Measurements from ENCODE around the gene SLC6A18.

Gene SLC6A18

GRCh38 chr5:1203311-1203967 lies 21.7 kb upstream of the SLC6A18 start:
- TF ChIP-seq, protein P1, sequence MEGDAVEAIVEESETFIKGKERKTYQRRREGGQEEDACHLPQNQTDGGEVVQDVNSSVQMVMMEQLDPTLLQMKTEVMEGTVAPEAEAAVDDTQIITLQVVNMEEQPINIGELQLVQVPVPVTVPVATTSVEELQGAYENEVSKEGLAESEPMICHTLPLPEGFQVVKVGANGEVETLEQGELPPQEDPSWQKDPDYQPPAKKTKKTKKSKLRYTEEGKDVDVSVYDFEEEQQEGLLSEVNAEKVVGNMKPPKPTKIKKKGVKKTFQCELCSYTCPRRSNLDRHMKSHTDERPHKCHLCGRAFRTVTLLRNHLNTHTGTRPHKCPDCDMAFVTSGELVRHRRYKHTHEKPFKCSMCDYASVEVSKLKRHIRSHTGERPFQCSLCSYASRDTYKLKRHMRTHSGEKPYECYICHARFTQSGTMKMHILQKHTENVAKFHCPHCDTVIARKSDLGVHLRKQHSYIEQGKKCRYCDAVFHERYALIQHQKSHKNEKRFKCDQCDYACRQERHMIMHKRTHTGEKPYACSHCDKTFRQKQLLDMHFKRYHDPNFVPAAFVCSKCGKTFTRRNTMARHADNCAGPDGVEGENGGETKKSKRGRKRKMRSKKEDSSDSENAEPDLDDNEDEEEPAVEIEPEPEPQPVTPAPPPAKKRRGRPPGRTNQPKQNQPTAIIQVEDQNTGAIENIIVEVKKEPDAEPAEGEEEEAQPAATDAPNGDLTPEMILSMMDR (IDR thresholded peaks at IDR 0.05; ENCODE audit: low read depth, low read length, missing control alignments): no peak
- no peak for DNase-seq (ENCODE audit: low read depth)
- H3K4me3 ChIP-seq (ENCODE audit: low read depth, low read length): no peak overlapping the region

- DNase-seq (ENCODE audit: low read depth): no peak
- TF ChIP-seq, protein P1 (IDR thresholded peaks at IDR 0.05; ENCODE audit: low read depth, low read length, missing control alignments): no peak
- H3K4me3 ChIP-seq (ENCODE audit: low read depth, low read length): no peak overlapping the region
Observed at GRCh38 chr5:1203968-1204692, 21.1 kb upstream of the SLC6A18 start.

DNA sequence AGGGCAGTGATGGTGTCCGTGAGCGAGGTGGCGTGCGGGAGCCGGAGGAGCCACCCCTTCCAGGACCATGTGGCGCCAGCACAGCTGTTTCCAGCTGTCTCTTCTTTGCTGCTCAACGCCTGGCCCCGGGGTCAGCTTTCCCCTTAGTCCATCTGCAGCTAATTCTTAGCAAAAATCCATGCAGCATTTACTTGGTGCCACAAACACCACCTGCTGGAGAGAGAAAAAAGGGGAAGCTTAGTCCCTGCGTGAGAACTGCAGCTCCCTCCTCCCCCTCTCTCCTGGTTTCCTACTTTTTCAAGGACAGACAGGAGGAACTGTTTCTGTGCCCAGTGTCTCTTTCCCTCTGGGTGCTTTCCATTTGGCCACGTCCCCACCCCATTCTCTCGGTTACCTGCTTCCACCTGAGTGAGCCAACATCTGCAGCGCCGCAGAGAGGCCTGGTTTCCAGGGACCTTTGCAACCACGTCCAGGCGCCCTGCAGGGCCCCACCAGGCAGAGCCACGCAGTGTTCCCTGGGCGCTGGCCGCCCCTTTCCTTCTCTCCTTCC lies 20.4 kb upstream of the SLC6A18 start:
- DNase-seq (ENCODE audit: low read depth): no peak
- no peak overlapping the region for H3K4me3 ChIP-seq (ENCODE audit: low read depth, low read length)
- TF ChIP-seq, protein P1 (IDR thresholded peaks at IDR 0.05; ENCODE audit: low read depth, low read length, missing control alignments): no peak

GRCh38 chr5:1205255-1206180 lies 19.7 kb upstream of the SLC6A18 start:
- TF ChIP-seq, protein P1 (IDR thresholded peaks at IDR 0.05; ENCODE audit: low read depth, low read length, missing control alignments): no peak
- no peak overlapping the region for H3K4me3 ChIP-seq (ENCODE audit: low read depth, low read length)
- DNase-seq (ENCODE audit: low read depth): no peak

GRCh38 chr5:1206521-1207412 lies 18.4 kb upstream of the SLC6A18 start:
- TF ChIP-seq, protein P1 (IDR thresholded peaks at IDR 0.05; ENCODE audit: low read depth, low read length, missing control alignments): no peak
- no peak for DNase-seq (ENCODE audit: low read depth)
- no peak overlapping the region for H3K4me3 ChIP-seq (ENCODE audit: low read depth, low read length)

DNA sequence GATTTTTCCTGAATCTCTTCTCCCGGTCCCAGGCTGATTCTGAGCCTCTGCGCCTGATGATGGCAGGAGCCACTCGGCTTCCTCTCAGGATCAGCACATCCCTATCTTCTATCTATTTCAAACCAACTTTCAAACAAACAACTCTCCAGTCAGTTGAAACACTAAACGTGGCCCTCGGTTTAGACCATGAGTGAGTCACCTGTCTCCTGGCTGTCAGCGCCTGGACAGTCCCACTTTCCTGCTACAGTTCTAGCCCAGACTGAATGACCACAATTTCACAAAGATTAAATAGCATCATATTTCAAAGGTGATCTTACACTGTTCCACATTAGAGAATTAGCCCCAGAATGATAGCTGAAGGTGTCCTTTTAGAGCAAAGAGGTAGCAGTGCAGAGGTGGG lies 17.6 kb upstream of the SLC6A18 start:
- H3K4me3 ChIP-seq (ENCODE audit: low read depth, low read length): no peak overlapping the region
- TF ChIP-seq, protein P1 (IDR thresholded peaks at IDR 0.05; ENCODE audit: low read depth, low read length, missing control alignments): no peak
- no peak for DNase-seq (ENCODE audit: low read depth)

Data from GM12864 (cell line).